MM.1S (cell line): ENCODE data around the gene NAALADL1.

Experiments used
- DNase-seq: peaks from one replicate; pipeline ENCODE4 v3.0.0-alpha.2; 2015
- H2AFZ ChIP-seq: fragments of 300-600 bp; sonication (generic); 2 replicates; pipeline ENCODE4 v1.6.0; 2016; ENCODE audit warnings: antibody characterized with exemption, low read length
- H3F3A ChIP-seq: fragments of 300-600 bp; sonication (generic); 2 replicates; pipeline ENCODE4 v1.6.1; 2016; ENCODE audit warnings: mild to moderate bottlenecking, antibody characterized with exemption, low read length, moderate library complexity, mixed read lengths; ENCODE audit not compliant: insufficient read depth
- H3K27ac ChIP-seq: fragments of 300-600 bp; sonication (generic); 2 replicates; pipeline ENCODE4 v1.5.1; 2016; ENCODE audit warnings: mild to moderate bottlenecking, low read length
- H3K27me3 ChIP-seq: fragments of 300-600 bp; sonication (generic); replicated peaks from 2 replicates; pipeline ENCODE4 v1.6.0; 2016; ENCODE audit warnings: low read length; ENCODE audit not compliant: insufficient read depth
- H3K36me3 ChIP-seq: fragments of 300-600 bp; sonication (generic); replicated peaks from 2 replicates; pipeline ENCODE4 v1.6.1; 2016; ENCODE audit warnings: mild to moderate bottlenecking, low read length, mixed read lengths; ENCODE audit not compliant: insufficient read depth
- H3K4me1 ChIP-seq: fragments of 300-600 bp; sonication (generic); 2 replicates; pipeline ENCODE4 v1.6.1; 2016; ENCODE audit warnings: low read length, mixed read lengths
- H3K4me2 ChIP-seq: fragments of 300-600 bp; sonication (generic); 2 replicates; pipeline ENCODE4 v1.6.0; 2016; ENCODE audit warnings: low read depth, low read length
- H3K4me3 ChIP-seq: fragments of 300-600 bp; sonication (generic); 2 replicates; pipeline ENCODE4 v1.5.1; 2016; ENCODE audit warnings: low read length, mixed read lengths
- H3K79me2 ChIP-seq: fragments of 300-600 bp; sonication (generic); 2 replicates; pipeline ENCODE4 v1.6.1; 2016; ENCODE audit warnings: mixed run types, low read length, mixed read lengths
- H3K9ac ChIP-seq: fragments of 300-600 bp; sonication (generic); 2 replicates; pipeline ENCODE4 v1.6.1; 2016; ENCODE audit warnings: low read length, mixed read lengths
- H3K9me2 ChIP-seq: fragments of 300-600 bp; sonication (generic); replicated peaks from 2 replicates; pipeline ENCODE4 v1.6.1; 2016; ENCODE audit warnings: mild to moderate bottlenecking, low read length, mixed read lengths; ENCODE audit not compliant: insufficient read depth
- H3K9me3 ChIP-seq: fragments of 300-600 bp; sonication (generic); replicated peaks from 2 replicates; pipeline ENCODE4 v1.6.1; 2016; ENCODE audit warnings: mild to moderate bottlenecking, low read length, mixed read lengths; ENCODE audit not compliant: insufficient read depth
- H4K20me1 ChIP-seq: fragments of 300-600 bp; sonication (generic); 2 replicates; pipeline ENCODE4 v1.6.1; 2016; ENCODE audit warnings: mild to moderate bottlenecking, low read length, moderate library complexity, mixed read lengths; ENCODE audit not compliant: insufficient read depth
- CTCF ChIP-seq: fragments of 300-600 bp; sonication (generic); IDR thresholded peaks from 2 replicates; pipeline ENCODE4 v1.5.1; 2016; ENCODE audit warnings: antibody characterized with exemption, low read length, mixed read lengths
- EZH2 ChIP-seq: fragments of 300-600 bp; sonication (generic); optimal IDR thresholded peaks from 2 replicates; pipeline ENCODE3; 2017; ENCODE audit warnings: low read depth, mild to moderate bottlenecking, antibody characterized with exemption, low read length, mixed read lengths
- EZH2phosphoT487 ChIP-seq: fragments of 300-600 bp; sonication (generic); IDR thresholded peaks from 2 replicates; pipeline ENCODE4 v1.6.1; 2018; ENCODE audit warnings: antibody characterized with exemption, low read length

The NAALADL1 gene

GRCh38 chr11:65085446-65085845, 27.1 kb upstream of the NAALADL1 start:
- Histone ChIP-seq H3F3A (peaks cover 39% of the 10 kb centered on the region), H3K4me1 (peaks cover 63% of the 10 kb centered on the region), H3K27ac (no peak overlapping the region), H3K4me2 (peak overlapping the region; percentile 92; the same call in 1 of the 2 replicates), H3K9me3 (no peaks in the 10 kb centered on the region), H3K27me3 (no peaks in the 10 kb centered on the region), H3K9me2 (no peaks in the 10 kb centered on the region), H2AFZ (no peak overlapping the region), H3K36me3 (peaks cover 3% of the 10 kb centered on the region; the same call in 1 of the 2 replicates), H3K4me3 (0 out of 2 replicates have a peak overlapping the region, but pooled peaks have one; percentile 84), H3K9ac (no peak overlapping the region), H3K79me2 (peaks cover 74% of the 10 kb centered on the region), H4K20me1 (no peaks in the 10 kb centered on the region)
- no peak for TF ChIP-seq EZH2
- DNase-seq, result no peak

GRCh38 chr11:65084598-65085375, 26.4 kb upstream of the NAALADL1 start:
- peaks cover 79% of the 10 kb centered on the region for H3K79me2 ChIP-seq
- H2AFZ ChIP-seq, result 0 out of 2 replicates have a peak overlapping the region, but pooled peaks have one; percentile 71
- H3K36me3 ChIP-seq, result peaks cover 3% of the 10 kb centered on the region; the same call in 1 of the 2 replicates

GRCh38 chr11:65083834-65084597, 25.7 kb upstream of the NAALADL1 start, which contains the start of the genes CDCA5 and ZFPL1:
Gene CDCA5 (minus strand): TSS chr11:65084040. CDS start chr11:65083978, 62 bp downstream.
Gene ZFPL1 (plus strand): TSS chr11:65084222. CDS start chr11:65084699, 477 bp downstream.
- peak within 1 kb of the TSS; percentile 84 for H3K4me3 ChIP-seq
- peak within 1 kb of the TSS; percentile 88 for H3K9ac ChIP-seq
- H2AFZ ChIP-seq, result peak within 1 kb of the TSS; percentile 71
- no peaks in the 10 kb centered on the region for H3K9me3 ChIP-seq
- H3F3A ChIP-seq, result peaks cover 30% of the 10 kb centered on the region
- DNase-seq, result peak; percentile 97
- H3K4me2 ChIP-seq, result peak within 1 kb of the TSS; percentile 92
- H3K36me3 ChIP-seq, result peaks cover 3% of the 10 kb centered on the region; the same call in 1 of the 2 replicates
- H3K27me3 ChIP-seq, result no peaks in the 10 kb centered on the region
- peaks cover 57% of the 10 kb centered on the region for H3K4me1 ChIP-seq
- peaks cover 86% of the 10 kb centered on the region for H3K79me2 ChIP-seq
- peak within 1 kb of the TSS; percentile 74 for H3K27ac ChIP-seq
- no peak for TF ChIP-seq EZH2phosphoT487
- TF ChIP-seq CTCF, result no peak
- TF ChIP-seq EZH2, result no peak
- H3K9me2 ChIP-seq, result no peaks in the 10 kb centered on the region
- no peaks in the 10 kb centered on the region for H4K20me1 ChIP-seq

More at GRCh38 chr11:65084598-65085375, 26.4 kb upstream of the NAALADL1 start:
- Histone ChIP-seq H3F3A (peaks cover 32% of the 10 kb centered on the region), H3K27me3 (no peaks in the 10 kb centered on the region), H3K9me2 (no peaks in the 10 kb centered on the region), H3K9ac (peak overlapping the region; percentile 88), H3K4me3 (peak overlapping the region; percentile 84), H3K9me3 (no peaks in the 10 kb centered on the region), H4K20me1 (no peaks in the 10 kb centered on the region), H3K27ac (peak overlapping the region; percentile 74; the same call in 1 of the 2 replicates), H3K4me1 (peaks cover 57% of the 10 kb centered on the region), H3K4me2 (peak overlapping the region; percentile 92)
- TF ChIP-seq CTCF (no peak), EZH2phosphoT487 (no peak), EZH2 (no peak)
- DNase-seq, result no peak
